LHCN-M2 (cell line): Measurements from ENCODE around the gene ANKRD17. TPM values are rescaled to one million over a fixed set of nuclear protein-coding genes. Genes with fewer than 3 reads are reported as not detected.
"Not testable (repeated sequence)": the region's sequence is repeated elsewhere in the genome, so short reads cannot be mapped to it uniquely, and the experiment has no call there.

Source experiments
- DNase-seq: peaks from one replicate; pipeline ENCODE4 v3.0.0-alpha.2; 2012; ENCODE audit warnings: low read depth
- total RNA-seq: library from RNA; depleted of rRNA; stranded (reverse); fragments of >200 nt; gene quantifications from 2 replicates; pipeline ENCODE4 v1.2.3, GENCODE V29; 2014

ANKRD17 gene
- total RNA-seq, 1 experiment from 2014 or later, result 45.5 TPM

- DNase-seq, result no peak
Observed at GRCh38 chr4:73248821-73249220, 9.8 kb downstream of the ANKRD17 start.

GRCh38 chr4:73248416-73248815, 10.2 kb downstream of the ANKRD17 start:
- no peak for DNase-seq

- DNase-seq, result no peak
Observed at GRCh38 chr4:73247100-73247499, 11.5 kb downstream of the ANKRD17 start.

- no peak for DNase-seq
Observed at GRCh38 chr4:73245955-73246354, 12.6 kb downstream of the ANKRD17 start.

- DNase-seq, result no peak
Observed at GRCh38 chr4:73244945-73245601, 13.5 kb downstream of the ANKRD17 start.

- no peak for DNase-seq
Observed at GRCh38 chr4:73237044-73237443, 21.6 kb downstream of the ANKRD17 start.

- DNase-seq, result no peak
Observed at GRCh38 chr4:73236151-73236550, 22.4 kb downstream of the ANKRD17 start.

- no peak for DNase-seq
Observed at GRCh38 chr4:73234712-73235111, 23.9 kb downstream of the ANKRD17 start.

- no peak for DNase-seq
Observed at GRCh38 chr4:73231518-73232487, 26.8 kb downstream of the ANKRD17 start.

- no peak for DNase-seq
Observed at GRCh38 chr4:73230865-73231517, 27.6 kb downstream of the ANKRD17 start.

GRCh38 chr4:73228800-73229199, 29.8 kb downstream of the ANKRD17 start:
- DNase-seq, result not testable (repeated sequence)

- DNase-seq, result no peak
Observed at GRCh38 chr4:73224886-73225285, 33.7 kb downstream of the ANKRD17 start.

- no peak for DNase-seq
Observed at GRCh38 chr4:73223258-73223650, 35.3 kb downstream of the ANKRD17 start.

- DNase-seq, result peak; percentile 92
Observed at GRCh38 chr4:73222466-73223257, 35.9 kb downstream of the ANKRD17 start.

- no peak for DNase-seq
Observed at GRCh38 chr4:73221734-73222133, 36.9 kb downstream of the ANKRD17 start.

GRCh38 chr4:73220815-73221214, 37.8 kb downstream of the ANKRD17 start:
- DNase-seq, result no peak

- DNase-seq, result peak; percentile 21
Observed at GRCh38 chr4:73213916-73214653, 44.5 kb downstream of the ANKRD17 start.

GRCh38 chr4:73212982-73213730, 45.4 kb downstream of the ANKRD17 start:
- DNase-seq, result no peak

- no peak for DNase-seq
Observed at GRCh38 chr4:73211968-73212367, 46.6 kb downstream of the ANKRD17 start.

GRCh38 chr4:73208376-73208775, 50.2 kb downstream of the ANKRD17 start:
- peak; percentile 65 for DNase-seq
